Effector memory CD8-positive, alpha-beta T cell (primary cell): ENCODE data around the gene CHML.

Experiments used
- ATAC-seq: fragments of 150-1000 bp; cut with Tn5 transposase; replicated peaks from 2 replicates; pipeline ENCODE4 v1.10.0; 2021; ENCODE audit warnings: mild to moderate bottlenecking, moderate library complexity
- DNase-seq, 3 experiments: peaks; one replicate each; pipeline ENCODE4 v3.0.0; 2021
- H3K27ac Mint-ChIP-seq, 2 donors: one replicate each; pipeline ENCODE4 v1.8.0; 2022; ENCODE audit warnings: mild to moderate bottlenecking in 2 of 2, mixed read lengths in 2 of 2, moderate library complexity in 2 of 2
- H3K27me3 Mint-ChIP-seq, 2 donors: one replicate each; pipeline ENCODE4 v1.8.0; 2022; ENCODE audit warnings: mixed read lengths in 2 of 2
- H3K36me3 Mint-ChIP-seq: one replicate; pipeline ENCODE4 v1.8.0; 2022; ENCODE audit warnings: mild to moderate bottlenecking, moderate library complexity, mixed read lengths; ENCODE audit not compliant: insufficient read depth
- H3K4me1 Mint-ChIP-seq, 2 donors: one replicate each; pipeline ENCODE4 v1.8.0; 2022; ENCODE audit warnings: low read depth in 2 of 2, mixed read lengths in 2 of 2
- H3K4me3 Mint-ChIP-seq, 2 donors: one replicate each; pipeline ENCODE4 v1.8.0; 2022; ENCODE audit warnings: mild to moderate bottlenecking in 2 of 2, mixed read lengths in 2 of 2, moderate library complexity in 2 of 2
- H3K9me3 Mint-ChIP-seq, 2 donors: one replicate each; pipeline ENCODE4 v1.8.0; 2022; ENCODE audit warnings: mixed read lengths in 2 of 2

The CHML gene

DNA sequence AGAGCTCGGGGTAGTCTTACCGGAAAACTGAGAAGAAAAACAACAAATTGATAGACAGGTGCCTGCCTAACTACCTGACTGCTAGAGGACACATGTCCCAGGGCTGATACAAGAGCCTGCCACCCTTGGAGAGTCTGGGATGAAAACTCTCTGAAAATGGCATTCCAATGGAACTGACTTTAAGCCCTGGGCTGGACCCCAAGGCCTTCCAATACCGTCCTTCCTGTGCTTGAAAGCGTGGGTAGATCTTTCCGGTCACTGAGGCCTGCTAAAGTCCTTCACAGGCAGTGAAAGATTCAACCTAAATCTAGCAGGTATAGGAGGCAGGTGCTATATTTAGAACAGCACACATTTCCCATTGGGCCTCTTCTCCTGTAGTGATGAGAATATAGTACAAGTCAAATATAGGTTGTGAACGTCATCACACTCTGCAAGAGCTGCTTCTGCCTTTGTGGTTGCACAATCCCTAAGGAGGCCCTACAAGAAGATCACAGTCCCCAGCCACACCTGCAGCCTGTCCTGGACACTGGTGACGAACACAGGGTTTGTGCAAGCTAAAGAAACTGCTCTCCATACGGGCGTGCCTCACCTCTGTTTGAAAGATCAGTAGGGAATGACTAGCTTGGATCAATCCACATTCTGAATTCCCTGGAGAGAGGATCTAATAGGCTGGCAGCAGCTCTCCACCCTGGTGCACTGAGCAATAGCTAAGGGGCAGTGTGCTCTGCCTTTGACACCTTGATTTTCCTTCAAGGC lies 876 bp upstream of the CHML start:
- H3K4me1 Mint-ChIP-seq, result peaks cover 16 to 24% of the 10 kb centered on the region in 2 donors
- H3K4me3 Mint-ChIP-seq, result peak overlapping the region; percentile 79 to 83
- H3K36me3 Mint-ChIP-seq, result peaks cover 6% of the 10 kb centered on the region
- ATAC-seq (no peak), DNase-seq (peak in 2 of 3 experiments; percentile 1 to 3)
- H3K9me3 Mint-ChIP-seq, result no peaks in the 10 kb centered on the region
- H3K27me3 Mint-ChIP-seq, result no peaks in the 10 kb centered on the region
- H3K27ac Mint-ChIP-seq, result peak overlapping the region; percentile 74 to 83

DNA sequence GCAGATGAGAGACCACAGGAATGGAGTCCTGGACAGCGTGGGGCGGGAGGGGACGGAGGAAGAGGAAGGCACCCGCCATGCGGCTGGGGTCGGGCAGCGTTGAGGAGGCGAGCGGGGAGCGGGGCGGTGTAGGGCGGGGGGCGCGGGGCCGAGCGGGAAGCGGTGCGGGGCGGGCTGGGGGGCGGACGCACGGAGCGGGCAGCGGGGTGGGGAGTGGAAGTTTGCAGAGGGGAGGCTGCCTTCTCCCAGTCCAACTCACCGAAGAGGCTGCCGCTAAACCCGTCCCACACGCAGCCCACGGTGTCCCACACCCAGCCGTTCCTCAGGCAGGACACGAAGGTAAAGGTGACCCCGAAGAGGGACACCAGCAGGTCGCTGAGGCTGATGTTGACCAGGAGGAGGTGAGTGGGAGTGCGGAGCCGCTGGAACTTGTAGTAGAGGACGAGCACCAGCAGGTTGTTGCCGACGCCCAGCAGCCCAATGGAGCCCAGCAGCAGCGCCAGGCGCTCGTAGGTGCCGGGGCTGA lies 483 bp downstream of the CHML start:
- no peaks in the 10 kb centered on the region for H3K9me3 Mint-ChIP-seq
- peak; percentile 6 for ATAC-seq
- peak overlapping the region; percentile 87 to 90 for H3K4me3 Mint-ChIP-seq
- H3K4me1 Mint-ChIP-seq, result peaks cover 16 to 24% of the 10 kb centered on the region in 2 donors
- peak overlapping the region; percentile 78 to 87 for H3K27ac Mint-ChIP-seq
- peaks cover 3% of the 10 kb centered on the region for H3K36me3 Mint-ChIP-seq
- no peaks in the 10 kb centered on the region for H3K27me3 Mint-ChIP-seq
- peak in 2 of 3 experiments; percentile 0 to 1 for DNase-seq

DNA sequence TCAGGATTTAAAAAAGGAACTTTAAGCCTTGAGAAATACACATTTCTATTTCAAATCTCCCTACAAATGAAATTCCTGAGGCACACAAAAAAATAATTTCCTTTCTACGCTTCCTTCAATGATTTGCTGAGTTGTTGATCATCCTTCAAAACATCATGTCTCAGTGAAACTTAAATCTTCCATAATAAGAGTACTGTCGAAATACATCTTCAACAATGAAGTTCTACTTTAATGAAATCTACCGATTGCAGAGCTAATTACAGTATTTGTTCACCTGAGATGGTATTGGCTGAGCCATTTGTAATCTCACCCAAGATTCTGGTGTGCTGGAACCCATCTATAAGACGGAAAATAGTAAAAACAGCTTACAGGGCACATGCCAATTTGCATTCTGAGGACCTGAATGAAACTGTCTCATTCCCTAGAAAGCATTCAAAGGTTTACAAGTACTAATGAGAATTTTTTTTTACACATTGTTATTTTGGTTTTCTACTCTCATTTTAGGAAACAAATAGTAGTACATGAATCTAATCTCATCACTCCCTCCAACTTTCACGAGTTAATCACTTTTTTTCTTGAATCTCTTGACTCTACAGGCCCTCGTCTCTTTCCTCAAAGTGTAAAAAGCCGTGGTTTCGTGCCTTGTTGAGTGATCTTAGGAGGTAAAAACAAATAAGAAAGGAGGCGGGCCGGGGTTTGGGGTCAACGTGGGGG lies 1.1 kb downstream of the CHML start:
- no peak for DNase-seq

DNA sequence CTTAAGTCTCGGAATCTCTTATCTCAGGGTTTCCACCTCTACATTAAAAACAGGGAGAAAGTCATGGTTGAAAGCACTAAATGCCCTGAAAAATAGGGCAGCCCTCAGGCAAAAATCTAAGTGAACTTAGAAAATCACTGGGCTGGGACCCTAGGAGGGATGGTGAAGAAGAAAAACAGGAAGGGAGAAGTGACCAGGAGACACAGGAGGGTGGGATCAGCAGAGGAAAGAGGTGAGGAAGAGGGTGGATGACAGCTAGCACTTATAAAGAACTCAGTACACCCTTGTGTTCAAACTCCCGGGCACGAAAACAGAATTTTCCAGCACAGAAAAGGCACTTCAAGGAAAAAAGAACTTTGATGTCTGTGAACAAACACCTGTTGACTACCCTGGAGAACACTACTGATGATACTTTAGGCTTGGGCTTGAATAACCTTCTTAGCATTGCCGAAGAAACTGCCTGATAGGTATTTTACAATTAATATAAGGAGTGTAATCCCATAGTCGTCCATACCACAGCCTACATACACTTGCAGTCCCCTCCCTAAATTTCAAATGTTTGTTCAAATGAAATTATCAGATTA lies 2.0 kb downstream of the CHML start:
- peak overlapping the region; percentile 15 to 90 for H3K4me3 Mint-ChIP-seq
- peaks cover 16 to 24% of the 10 kb centered on the region in 2 donors for H3K4me1 Mint-ChIP-seq
- no peaks in the 10 kb centered on the region for H3K9me3 Mint-ChIP-seq
- no peak for ATAC-seq
- DNase-seq, result no peak
- no peaks in the 10 kb centered on the region for H3K27me3 Mint-ChIP-seq
- H3K36me3 Mint-ChIP-seq, result peaks cover 3% of the 10 kb centered on the region
- no peak overlapping the region for H3K27ac Mint-ChIP-seq

More for the DNA sequence above, 1.1 kb downstream of the CHML start:
- Mint-ChIP-seq H3K4me3 (peak overlapping the region; percentile 87 to 90), H3K27me3 (no peaks in the 10 kb centered on the region), H3K27ac (peak overlapping the region; percentile 78 to 87), H3K9me3 (no peaks in the 10 kb centered on the region), H3K4me1 (peaks cover 16 to 24% of the 10 kb centered on the region in 2 donors), H3K36me3 (peaks cover 3% of the 10 kb centered on the region)
- ATAC-seq, result no peak

DNA sequence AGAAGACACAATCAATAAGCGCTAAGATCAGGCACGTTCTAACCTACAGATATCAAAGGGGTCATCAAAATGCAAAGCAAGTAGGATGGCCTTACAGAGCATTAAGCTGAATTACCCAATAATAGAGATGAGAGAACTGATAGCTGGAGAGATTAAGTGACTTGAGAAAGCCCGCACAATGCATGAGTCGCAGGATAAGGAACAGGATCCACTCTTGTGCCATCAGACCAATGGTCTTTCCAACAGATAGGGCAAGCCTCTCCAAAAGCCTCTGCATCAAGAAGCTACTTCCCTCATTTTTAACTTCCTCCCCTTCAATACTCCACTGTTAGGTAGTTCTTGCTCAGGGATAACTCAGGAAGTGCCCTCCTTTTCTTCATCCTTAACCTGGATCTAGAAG lies 2.6 kb downstream of the CHML start:
- no peaks in the 10 kb centered on the region for H3K27me3 Mint-ChIP-seq
- ATAC-seq, result no peak
- H3K27ac Mint-ChIP-seq, result no peak overlapping the region
- DNase-seq, result no peak
- peaks cover 16 to 24% of the 10 kb centered on the region in 2 donors for H3K4me1 Mint-ChIP-seq
- H3K9me3 Mint-ChIP-seq, result no peaks in the 10 kb centered on the region
- no peak overlapping the region for H3K4me3 Mint-ChIP-seq
- peaks cover 3% of the 10 kb centered on the region for H3K36me3 Mint-ChIP-seq

DNA sequence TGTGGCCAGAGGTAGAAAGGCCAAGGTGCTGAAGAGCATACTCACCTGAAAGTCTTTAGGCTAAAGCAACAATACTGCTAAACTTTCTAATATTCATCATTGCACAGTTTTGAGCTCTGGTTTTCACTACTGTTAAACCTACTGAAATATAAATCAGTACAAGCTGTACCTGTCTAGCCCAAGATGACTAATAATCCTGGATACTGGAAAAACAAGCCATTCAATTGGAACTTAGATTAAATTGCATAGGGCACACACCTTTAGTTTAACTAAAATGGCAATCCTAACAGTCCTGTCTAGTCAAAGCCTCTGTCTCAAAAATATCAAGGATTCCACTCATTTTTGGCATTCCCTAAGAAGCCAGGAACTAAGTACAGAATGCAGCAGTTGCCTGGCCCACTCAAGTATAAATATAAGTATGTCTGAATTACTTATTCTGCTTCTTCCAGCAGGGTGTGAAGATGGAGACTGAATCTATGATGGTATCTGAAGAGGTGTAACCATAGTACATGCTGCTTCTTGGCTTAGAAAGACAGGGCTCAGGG lies 3.1 kb downstream of the CHML start:
- H3K27ac Mint-ChIP-seq, result no peak overlapping the region
- H3K4me1 Mint-ChIP-seq, result peaks cover 16 to 24% of the 10 kb centered on the region in 2 donors
- H3K4me3 Mint-ChIP-seq, result no peak overlapping the region

DNA sequence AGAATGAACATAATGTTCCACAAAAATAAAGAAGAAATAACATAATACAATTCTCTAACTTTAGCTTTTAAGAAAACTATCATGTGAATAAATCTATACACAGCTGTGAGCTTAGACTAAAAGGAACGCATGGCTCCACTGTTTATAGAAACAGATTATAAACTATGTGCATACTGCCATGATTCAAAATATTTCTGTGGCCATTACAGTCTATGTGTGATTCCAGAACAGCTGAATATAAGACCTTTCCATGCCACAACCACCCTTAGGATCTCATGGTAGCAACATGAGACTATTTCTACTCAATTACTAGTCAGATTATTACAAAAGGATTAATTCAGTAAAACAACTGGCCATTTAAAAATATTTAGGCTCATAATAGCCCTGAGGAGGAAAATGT lies 3.9 kb downstream of the CHML start:
- no peak overlapping the region for H3K27ac Mint-ChIP-seq
- no peak overlapping the region for H3K4me3 Mint-ChIP-seq
- H3K36me3 Mint-ChIP-seq, result peaks cover 3% of the 10 kb centered on the region
- H3K4me1 Mint-ChIP-seq, result peaks cover 16 to 24% of the 10 kb centered on the region in 2 donors
- H3K27me3 Mint-ChIP-seq, result no peaks in the 10 kb centered on the region
- no peaks in the 10 kb centered on the region for H3K9me3 Mint-ChIP-seq
- DNase-seq, result no peak
- ATAC-seq, result no peak

More for the DNA sequence above, 3.1 kb downstream of the CHML start:
- Mint-ChIP-seq H3K36me3 (peaks cover 3% of the 10 kb centered on the region), H3K9me3 (no peaks in the 10 kb centered on the region), H3K27me3 (no peaks in the 10 kb centered on the region)
- ATAC-seq (no peak), DNase-seq (no peak)

DNA sequence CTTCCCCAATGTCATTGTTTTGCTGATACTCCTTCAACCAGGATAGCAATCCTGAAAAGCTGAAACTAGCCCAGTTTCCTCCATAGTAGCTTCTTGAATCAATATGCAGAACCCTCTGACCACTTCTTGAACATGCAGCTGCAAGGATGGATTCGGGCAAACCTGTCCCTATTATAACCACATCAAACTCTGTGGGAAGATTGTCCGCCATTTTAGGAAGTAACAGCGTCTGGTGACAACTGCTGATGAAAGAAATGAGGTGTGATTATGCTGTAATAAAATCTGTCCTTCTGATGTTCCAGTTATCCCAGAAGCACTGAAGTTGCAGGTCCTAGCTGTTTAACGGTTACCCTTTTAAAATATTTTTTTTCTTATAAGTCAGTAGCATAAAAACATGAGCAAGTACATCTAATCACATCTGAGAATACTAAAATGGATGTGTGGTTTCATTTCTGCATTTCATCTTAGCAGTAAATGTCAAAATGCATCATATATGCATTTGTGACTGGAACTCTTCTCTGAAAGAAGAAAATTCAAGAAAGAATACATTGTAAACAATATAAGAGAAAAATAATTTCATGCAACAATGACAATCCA lies 4.5 kb downstream of the CHML start:
- Mint-ChIP-seq H3K9me3 (no peaks in the 10 kb centered on the region), H3K27me3 (no peaks in the 10 kb centered on the region), H3K27ac (no peak overlapping the region), H3K4me3 (no peak overlapping the region), H3K4me1 (peaks cover 14 to 23% of the 10 kb centered on the region in 2 donors), H3K36me3 (peaks cover 3% of the 10 kb centered on the region)
- DNase-seq (no peak), ATAC-seq (no peak)

DNA sequence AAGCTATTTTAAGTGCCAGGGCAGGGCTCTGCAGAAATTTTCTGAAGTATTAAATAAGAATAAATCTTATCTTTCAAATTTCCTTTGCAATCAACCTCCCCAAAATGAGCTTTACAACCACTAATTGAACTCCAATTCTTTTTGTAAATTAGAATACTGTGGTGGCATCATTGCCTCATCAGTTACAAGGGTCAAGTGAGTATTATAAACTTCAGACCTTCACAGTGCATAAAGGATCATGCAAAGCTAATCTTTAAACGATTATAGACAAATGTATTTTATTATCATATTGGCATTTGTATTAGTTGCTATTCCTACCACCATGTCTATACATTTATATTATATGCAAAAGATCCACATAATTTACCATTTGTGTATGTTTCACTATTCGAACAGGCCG lies 7.2 kb downstream of the CHML start:
- Mint-ChIP-seq H3K36me3 (no peaks in the 10 kb centered on the region), H3K4me3 (no peak overlapping the region), H3K4me1 (peaks cover 5 to 14% of the 10 kb centered on the region in 2 donors), H3K27me3 (no peaks in the 10 kb centered on the region), H3K9me3 (no peaks in the 10 kb centered on the region), H3K27ac (no peak overlapping the region)
- no peak for DNase-seq
- no peak for ATAC-seq

DNA sequence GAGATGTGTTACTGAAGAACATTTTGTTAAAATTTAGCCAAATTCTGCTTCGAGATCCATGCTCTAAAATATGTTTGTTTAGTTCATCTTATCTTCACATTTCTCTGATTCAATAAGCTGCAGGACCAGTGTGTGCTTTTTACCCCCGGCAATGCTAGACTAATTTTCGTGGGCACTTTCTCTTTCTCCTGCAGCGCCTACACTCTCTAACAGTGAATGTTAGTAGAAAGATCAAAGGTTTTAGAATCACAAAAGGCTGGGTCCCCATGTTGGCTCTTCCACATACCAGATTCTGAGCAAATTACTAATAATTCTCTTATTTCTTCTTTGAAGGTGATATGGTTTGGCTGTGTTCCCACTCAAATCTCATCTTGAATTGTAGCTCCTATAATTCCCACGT lies 8.5 kb downstream of the CHML start:
- Mint-ChIP-seq H3K36me3 (no peaks in the 10 kb centered on the region), H3K4me1 (peaks cover 3 to 8% of the 10 kb centered on the region in 2 donors), H3K4me3 (no peak overlapping the region), H3K27ac (peak overlapping the region in 1 of 2 donors; percentile 9), H3K9me3 (no peaks in the 10 kb centered on the region), H3K27me3 (no peaks in the 10 kb centered on the region)
- ATAC-seq (no peak), DNase-seq (no peak)

DNA sequence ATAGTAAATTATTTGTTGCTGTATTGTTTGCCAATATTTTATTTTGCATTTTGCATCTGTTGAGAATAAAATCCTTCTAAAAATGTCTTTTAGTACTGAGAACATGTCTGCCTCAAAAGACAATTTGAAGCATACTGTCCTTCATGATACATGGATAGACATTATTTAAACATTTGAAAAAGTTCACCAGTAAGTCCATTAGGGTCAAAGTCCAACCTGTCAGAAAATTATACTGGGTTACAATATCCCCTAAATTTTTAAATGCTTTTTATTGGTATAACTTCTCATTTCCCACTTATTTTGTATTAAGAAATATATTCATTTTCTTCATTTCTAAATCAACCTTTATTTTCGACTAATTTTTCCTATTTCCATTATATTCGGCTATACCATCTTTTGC lies 9.3 kb downstream of the CHML start:
- Mint-ChIP-seq H3K9me3 (no peaks in the 10 kb centered on the region), H3K4me3 (no peak overlapping the region), H3K4me1 (peaks cover 3 to 8% of the 10 kb centered on the region in 2 donors), H3K27me3 (no peaks in the 10 kb centered on the region), H3K36me3 (no peaks in the 10 kb centered on the region), H3K27ac (no peak overlapping the region)
- ATAC-seq (no peak), DNase-seq (no peak)

DNA sequence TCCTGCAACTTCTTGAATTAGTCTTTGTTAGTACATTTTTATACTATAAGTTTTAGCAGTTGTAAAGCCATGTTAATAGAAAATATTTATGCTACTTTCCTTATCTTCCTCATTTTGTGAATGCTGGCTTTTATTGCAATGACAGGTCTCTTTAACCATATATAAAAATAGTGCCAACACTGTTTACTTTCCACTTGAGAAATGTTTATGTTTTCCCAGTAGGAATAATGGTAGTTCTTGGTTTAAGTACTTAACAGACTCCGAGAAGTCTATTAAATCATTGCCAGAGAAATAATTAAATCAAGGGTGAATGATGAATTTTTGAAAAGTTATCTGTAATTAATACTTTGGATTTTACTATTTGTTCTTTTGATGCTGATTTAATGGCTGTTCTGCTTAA lies 9.7 kb downstream of the CHML start:
- DNase-seq (no peak), ATAC-seq (no peak)
- no peaks in the 10 kb centered on the region for H3K9me3 Mint-ChIP-seq
- peaks cover 3 to 8% of the 10 kb centered on the region in 2 donors for H3K4me1 Mint-ChIP-seq
- H3K4me3 Mint-ChIP-seq, result no peak overlapping the region
- no peaks in the 10 kb centered on the region for H3K36me3 Mint-ChIP-seq
- H3K27me3 Mint-ChIP-seq, result no peaks in the 10 kb centered on the region
- H3K27ac Mint-ChIP-seq, result no peak overlapping the region

DNA sequence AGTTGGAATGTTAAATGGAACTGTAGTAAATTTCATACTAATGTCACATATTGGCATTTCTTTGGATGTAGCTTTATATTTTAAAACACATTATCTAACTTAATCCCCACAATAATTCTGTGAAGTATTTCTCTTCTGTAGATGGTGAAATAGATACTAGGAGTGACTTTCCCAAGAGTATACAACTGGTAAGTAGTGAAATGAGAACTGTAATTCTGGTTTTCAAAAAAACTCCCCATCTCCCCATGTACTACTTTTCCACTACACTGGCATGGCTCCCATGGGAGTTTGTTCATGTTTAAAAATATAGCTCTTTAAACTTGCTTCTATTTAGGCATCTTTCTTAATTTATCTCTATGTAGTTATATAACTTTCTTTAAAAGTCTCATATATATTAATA lies 10.2 kb downstream of the CHML start:
- Mint-ChIP-seq H3K9me3 (no peaks in the 10 kb centered on the region), H3K36me3 (no peaks in the 10 kb centered on the region), H3K27ac (peak overlapping the region in 1 of 2 donors; percentile 25), H3K27me3 (no peaks in the 10 kb centered on the region), H3K4me3 (no peak overlapping the region), H3K4me1 (peaks cover 3 to 8% of the 10 kb centered on the region in 2 donors)
- DNase-seq (no peak), ATAC-seq (no peak)
